GM21528 (cell line): Measurements from ENCODE around the gene TNF.

Experiments
- ATAC-seq: cut with Tn5 transposase; IDR thresholded peaks from one replicate; pipeline ENCODE4 v1.9.1; 2021; ENCODE audit warnings: mild to moderate bottlenecking, moderate library complexity; ENCODE audit not compliant: unreplicated experiment, low FRiP score

TNF gene

GRCh38 chr6:31622684-31623091 lies 47.3 kb downstream of the TNF start:
- ATAC-seq, result no peak

GRCh38 chr6:31624070-31624469 lies 48.7 kb downstream of the TNF start:
- no peak for ATAC-seq

GRCh38 chr6:31626952-31627351 lies 51.6 kb downstream of the TNF start:
- ATAC-seq, result no peak

- no peak for ATAC-seq
Observed at GRCh38 chr6:31627690-31628287, 52.4 kb downstream of the TNF start.
